ENCODE measurements around the gene RAB38.

The RAB38 gene

GRCh38 chr11:88202498-88202897 lies 27.3 kb upstream of the RAB38 start:
- TF ChIP-seq CTCF (IDR thresholded peaks at IDR 0.05): no peak
- DNase-seq (ENCODE audit: low spot score): no peak
- no peak overlapping the region for H3K27ac ChIP-seq
- H3K4me3 ChIP-seq: no peak overlapping the region

GRCh38 chr11:88196393-88196792 lies 21.1 kb upstream of the RAB38 start:
- no peak overlapping the region for H3K27ac ChIP-seq
- DNase-seq (ENCODE audit: low spot score): no peak
- no peak for TF ChIP-seq CTCF (IDR thresholded peaks at IDR 0.05)
- no peak overlapping the region for H3K4me3 ChIP-seq

GRCh38 chr11:88195908-88196307 lies 20.7 kb upstream of the RAB38 start:
- no peak for DNase-seq (ENCODE audit: low spot score)
- no peak overlapping the region for H3K27ac ChIP-seq
- TF ChIP-seq CTCF (IDR thresholded peaks at IDR 0.05): no peak
- H3K4me3 ChIP-seq: no peak overlapping the region

- H3K4me3 ChIP-seq: no peak overlapping the region
- TF ChIP-seq CTCF (IDR thresholded peaks at IDR 0.05): no peak
Measured at GRCh38 chr11:88194990-88195389, 19.7 kb upstream of the RAB38 start.

GRCh38 chr11:88193278-88193677 lies 18.0 kb upstream of the RAB38 start:
- no peak overlapping the region for H3K4me3 ChIP-seq
- no peak for TF ChIP-seq CTCF (IDR thresholded peaks at IDR 0.05)
- no peak overlapping the region for H3K27ac ChIP-seq
- no peak for DNase-seq (ENCODE audit: low spot score)

More at GRCh38 chr11:88194990-88195389, 19.7 kb upstream of the RAB38 start:
- H3K27ac ChIP-seq: no peak overlapping the region
- DNase-seq (ENCODE audit: low spot score): no peak

- TF ChIP-seq CTCF (IDR thresholded peaks at IDR 0.05): no peak
- no peak overlapping the region for H3K4me3 ChIP-seq
- peak overlapping the region in 1 of 2 donors; percentile 16 for H3K27ac ChIP-seq
- DNase-seq (ENCODE audit: low spot score): no peak
Measured at GRCh38 chr11:88188932-88189253, 13.7 kb upstream of the RAB38 start.

- TF ChIP-seq CTCF (IDR thresholded peaks at IDR 0.05): no peak
- peak overlapping the region in 1 of 2 donors; percentile 16 for H3K27ac ChIP-seq
- H3K4me3 ChIP-seq: no peak overlapping the region
- no peak for DNase-seq (ENCODE audit: low spot score)
Measured at GRCh38 chr11:88188251-88188931, 13.1 kb upstream of the RAB38 start.

Measured in coronary artery (tissue), 2 donors.